HG03354 (cell line): ENCODE data around the gene RXRG.
"Not testable (repeated sequence)": the region's sequence is repeated elsewhere in the genome, so short reads cannot be mapped to it uniquely, and the experiment has no call there.

Experiments
- ATAC-seq: cut with Tn5 transposase; IDR thresholded peaks from one replicate; pipeline ENCODE4 v1.9.1; 2021; ENCODE audit warnings: mild to moderate bottlenecking; ENCODE audit not compliant: unreplicated experiment, poor library complexity, severe bottlenecking

Gene RXRG

DNA sequence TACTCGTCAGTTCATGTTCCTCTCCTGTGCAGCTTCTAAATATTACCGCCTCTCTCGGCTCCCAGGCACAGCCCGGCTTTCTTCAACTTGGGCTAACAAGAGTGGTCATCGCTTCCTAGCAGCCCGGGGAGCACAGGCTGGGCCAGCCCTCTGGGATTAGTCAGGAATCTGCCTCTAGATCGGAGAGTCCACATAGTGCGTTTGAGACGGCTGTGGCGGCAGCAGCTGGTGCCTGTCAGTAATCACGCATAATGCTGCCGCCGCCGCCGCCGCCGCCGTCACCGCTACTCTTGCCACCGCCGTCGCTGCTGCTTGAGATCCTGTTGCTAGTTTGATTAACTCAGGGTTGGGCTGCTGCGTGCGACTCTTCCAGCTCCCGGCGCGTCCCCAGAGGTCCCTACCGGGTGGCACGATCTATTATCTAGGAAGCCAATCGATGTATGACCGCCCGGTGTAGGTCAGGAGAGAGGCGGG is at the start of gene RXRG:
TSS of gene RXRG (minus strand) at position 230 of the 474 bp plus-strand sequence. CDS start 233 bp downstream, outside the sequence.
- no peak for ATAC-seq

DNA sequence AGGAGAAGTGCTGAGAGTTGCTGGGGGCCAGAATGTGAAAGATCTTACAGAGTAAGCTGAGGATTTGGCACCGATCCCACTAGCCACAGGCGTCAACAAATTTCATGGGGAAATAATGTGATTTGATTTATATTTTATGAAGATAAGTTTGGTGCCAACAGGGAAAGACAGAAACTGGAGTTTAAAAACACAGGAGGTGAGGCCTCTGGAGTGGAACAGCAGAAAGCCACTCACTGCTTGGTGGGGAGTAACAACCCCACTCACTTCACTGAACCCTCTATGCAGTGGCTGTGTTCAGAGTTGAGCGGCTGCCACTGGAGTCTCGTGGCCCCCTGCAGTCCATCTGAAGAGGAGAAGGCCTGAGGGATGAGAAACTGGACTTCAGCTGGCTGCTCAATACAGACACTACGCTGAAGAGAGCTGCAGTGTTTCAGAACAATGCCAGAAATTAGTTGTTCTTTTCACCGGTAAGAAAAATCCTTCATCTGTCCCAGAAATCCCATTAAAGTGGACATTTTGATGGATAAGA is 48.0 kb upstream of the RXRG start:
- ATAC-seq, result no peak

DNA sequence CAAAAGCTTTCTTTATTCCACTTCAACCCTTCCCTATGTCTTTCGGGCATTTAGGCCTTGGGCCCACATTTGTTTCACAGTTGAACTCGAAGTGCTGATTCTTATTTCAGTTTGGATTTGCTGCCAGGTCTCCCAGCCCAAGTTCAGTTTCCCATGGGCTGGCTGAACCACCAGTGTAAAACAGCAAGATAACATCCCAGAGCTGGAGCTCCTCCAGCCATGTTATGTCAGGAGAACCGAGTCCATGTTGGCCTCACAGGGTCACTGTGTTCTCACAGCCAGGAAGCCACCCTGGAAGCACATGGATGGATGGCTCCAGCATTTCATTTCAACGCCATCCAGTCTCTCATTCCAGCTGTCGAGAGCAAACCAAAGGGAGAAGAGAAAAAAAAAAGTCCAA is 45.2 kb upstream of the RXRG start:
- ATAC-seq, result no peak

DNA sequence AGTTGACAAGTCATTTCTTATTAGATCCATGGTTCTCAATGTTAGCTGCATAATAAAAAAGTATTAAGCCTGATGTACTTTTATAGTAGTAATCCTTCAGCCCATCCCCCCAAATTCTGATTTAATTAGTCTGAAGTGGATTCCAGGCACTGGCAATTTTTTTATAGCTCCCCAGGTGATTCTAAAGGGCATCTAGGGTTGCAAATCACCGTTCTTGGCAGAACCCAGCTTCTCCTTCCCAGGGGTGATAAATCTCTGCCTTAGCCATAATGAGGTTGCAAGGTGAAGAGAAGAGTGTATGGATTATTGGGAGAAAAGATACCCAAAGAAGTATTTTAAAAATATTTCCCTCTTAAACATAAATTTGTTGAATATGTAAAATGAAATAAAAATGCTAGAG is 43.0 kb upstream of the RXRG start:
- no peak for ATAC-seq

DNA sequence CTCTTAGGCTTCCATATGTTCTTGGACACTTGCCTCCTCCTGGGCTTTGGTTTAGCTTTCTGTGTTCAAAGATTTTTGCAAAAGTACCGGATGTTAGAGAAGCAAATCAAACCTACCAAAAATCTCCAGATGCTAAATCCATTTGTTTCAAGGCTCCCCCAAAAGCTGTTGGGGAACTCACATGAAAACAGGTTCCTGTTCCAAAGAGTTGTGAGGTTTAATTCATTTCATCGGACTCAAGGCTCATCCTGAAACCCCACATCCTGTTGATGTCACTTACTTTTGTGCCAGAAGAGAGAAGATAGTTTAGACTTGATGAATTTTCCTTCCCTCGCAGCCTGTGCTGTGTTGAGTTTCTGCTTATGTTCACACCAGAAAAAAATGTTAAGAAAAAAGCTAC is 41.7 kb upstream of the RXRG start:
- ATAC-seq, result no peak

DNA sequence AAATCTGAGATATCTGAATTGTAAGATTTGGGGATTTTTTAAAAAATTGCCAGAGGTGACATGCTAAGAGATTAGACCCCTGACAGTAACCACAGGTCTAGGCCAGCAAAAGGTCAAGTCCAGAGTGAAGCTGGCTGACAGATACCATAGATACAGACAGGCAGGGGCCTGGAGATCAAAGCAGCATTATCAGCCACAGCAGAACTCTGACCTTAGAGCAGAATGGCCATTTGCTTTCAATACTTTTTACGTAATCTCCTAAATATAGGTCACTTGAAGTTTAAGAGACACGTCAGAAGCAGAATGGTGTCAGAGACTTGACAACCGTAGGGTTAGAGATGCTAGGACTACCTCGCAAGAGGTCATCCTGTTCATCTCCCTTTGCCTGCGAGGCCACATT is 40.8 kb upstream of the RXRG start:
- no peak for ATAC-seq

DNA sequence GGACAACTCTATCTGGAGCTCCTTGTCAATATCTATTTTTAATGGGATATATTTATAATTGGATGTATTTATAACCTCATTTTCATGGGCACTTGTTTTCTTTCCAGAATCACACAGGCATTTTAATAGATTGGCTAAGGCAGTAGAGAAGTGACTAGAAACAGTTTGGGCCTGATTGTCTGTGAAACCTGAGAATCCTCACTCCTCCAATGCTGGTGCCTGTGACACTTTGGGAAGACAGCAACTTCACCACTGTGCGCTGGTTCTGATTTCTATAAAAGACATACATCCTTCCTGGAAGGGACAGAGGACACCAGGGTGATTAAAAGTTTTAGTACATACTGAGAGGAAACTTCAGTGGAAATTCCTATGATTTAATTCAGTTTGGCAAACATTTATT is 39.6 kb upstream of the RXRG start:
- ATAC-seq, result no peak

DNA sequence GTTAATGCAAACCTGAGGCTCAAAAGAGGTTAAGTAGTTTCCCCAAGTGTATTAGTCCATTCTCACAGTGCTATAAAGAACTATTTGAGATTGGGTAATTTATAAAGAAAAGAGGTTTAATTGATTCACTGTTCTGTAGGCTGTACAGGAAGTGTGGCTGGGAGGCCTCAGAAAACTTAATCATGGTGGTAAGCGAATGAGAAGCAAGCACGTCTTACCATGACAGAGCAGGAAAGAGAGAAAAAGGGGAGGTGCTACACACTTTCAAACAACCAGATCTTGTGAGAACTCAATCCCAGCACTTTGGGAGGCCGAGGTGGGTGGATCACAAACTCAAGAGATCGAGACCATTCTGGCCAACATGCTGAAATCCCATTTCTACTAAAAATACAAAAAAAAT is 38.5 kb upstream of the RXRG start:
- ATAC-seq, result no peak

DNA sequence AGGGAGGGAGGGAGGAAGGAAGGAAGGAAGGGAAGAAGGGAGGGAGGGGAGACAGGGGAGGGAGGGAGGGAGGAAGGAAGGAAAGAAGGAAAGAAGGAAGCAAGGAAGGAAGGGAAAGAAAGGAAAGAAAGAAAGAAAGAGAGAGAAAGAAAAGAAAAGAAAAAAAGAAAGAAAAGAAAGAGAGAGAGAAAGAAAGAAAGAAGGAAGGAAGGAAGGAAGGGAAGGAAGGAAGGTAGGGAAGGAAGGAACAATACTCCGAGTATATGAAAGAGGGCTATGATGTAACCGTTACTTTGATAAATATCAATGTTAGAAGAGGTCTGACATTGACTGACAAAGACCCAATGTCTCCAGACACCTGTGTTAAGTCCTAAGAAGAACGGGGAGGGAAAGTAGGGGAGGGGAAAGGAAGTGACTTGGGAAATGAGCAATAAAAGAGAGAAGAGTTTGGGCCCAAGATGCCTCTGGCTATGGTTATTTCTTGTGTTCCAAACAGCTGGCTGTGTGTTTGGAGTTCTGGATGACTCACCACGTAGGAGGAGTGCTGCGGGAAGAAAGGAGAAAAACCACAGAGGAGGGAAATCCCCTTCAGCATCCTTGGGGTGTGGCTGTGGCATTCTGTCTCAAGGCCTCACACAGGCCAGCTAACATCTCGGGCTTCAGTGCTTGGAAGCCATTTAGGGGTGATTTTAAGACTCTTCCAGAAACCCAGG is 37.0 kb upstream of the RXRG start:
- no peak for ATAC-seq

DNA sequence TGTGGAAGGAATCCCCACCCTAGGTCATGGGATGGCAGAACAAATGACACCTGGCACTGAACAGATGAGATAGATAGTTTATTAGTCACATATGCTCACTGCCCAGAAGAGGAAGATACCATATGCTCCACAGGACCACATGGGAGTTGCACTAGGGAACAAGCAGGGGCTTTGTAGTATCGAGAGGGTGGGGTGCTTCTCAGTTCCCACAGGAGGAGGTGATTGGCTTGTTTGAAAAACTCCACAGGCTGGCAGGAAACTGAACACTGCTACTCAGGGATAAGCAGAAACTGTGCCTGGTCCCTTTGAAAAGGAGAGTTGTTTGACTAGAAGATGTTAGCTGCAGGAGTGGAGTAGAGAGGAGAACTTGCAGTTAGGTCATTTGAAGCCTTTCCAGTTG is 31.9 kb upstream of the RXRG start:
- no peak for ATAC-seq

DNA sequence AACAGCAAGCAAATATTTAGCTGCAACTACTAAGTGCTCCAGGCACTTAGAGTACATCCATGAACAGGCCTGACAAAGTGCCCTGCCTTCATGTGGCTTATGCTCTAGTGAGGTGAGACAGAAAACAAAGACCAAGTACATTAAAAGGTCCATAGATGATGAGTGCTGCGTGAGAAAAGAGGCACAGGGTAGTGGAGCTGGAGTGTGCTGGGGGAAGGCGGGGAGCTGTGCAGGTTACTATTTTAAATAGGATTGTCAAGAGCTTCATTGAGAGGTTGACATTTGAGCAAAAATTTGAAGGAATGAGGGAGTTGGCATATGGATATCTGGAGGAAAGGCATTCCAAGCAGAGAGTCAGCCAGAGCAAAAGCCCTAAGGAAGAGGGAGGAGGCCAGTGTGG is 29.3 kb upstream of the RXRG start:
- ATAC-seq, result no peak

DNA sequence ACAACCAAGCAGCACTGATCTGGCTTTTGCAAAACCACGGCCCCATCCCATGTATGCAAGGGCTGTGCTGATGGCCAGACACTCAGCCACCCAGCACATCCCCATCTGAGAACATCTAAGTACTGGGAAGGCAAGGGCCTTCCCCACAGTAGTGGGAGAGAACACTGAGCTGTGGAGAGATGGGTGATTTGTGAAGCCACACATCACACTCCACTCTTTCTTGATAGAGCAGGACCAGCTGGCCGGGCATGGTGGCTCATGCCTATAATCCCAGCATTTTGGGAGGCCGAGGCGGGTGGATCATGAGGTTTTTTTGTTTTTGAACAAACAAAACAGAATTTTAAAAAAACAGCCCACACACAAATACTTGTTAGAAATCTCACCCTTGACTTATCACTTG is 28.2 kb upstream of the RXRG start:
- ATAC-seq, result no peak

DNA sequence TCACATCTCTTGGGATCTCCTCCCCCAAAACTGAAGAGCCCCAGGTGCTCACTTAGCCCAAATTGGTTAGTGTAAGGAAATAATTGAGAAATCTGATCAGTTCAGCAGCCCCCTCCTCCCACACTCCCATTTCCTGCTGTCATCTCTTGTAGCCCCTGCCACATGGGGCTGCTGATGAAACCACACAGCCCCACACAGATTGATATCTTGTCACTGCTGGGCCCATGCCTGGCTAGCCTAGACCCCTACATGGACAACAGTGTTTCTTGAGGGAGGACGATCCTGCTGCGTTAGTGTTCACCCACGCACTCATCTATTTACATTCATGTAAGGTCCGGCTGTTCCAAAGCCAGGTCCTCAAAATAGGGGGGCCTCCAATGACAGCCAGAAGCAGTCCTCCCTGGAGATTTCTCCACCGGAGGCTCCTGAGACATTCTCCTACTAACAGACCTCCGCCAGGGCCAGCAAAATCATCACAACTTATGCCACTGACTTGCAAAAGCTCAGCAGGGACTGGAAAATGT is 23.9 kb upstream of the RXRG start:
- ATAC-seq, result no peak

DNA sequence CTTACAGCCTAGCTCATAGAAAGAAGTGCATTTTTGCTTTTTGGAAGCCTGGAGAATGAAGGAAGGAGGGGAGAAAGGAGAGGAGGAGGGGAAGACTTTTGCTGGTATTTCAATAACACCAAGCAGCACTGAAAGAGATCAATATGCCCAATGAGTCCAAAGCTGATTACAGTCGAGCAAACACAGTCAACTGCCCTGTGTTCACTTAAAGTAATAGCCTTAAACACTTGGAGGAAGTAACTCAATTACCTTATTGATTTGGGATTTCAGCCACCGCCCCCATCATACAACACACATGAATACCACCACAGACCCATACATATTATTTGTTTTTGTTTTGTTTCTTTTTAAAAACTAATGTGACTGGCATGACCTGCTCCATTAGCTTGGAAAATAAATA is 23.3 kb upstream of the RXRG start:
- ATAC-seq, result no peak

DNA sequence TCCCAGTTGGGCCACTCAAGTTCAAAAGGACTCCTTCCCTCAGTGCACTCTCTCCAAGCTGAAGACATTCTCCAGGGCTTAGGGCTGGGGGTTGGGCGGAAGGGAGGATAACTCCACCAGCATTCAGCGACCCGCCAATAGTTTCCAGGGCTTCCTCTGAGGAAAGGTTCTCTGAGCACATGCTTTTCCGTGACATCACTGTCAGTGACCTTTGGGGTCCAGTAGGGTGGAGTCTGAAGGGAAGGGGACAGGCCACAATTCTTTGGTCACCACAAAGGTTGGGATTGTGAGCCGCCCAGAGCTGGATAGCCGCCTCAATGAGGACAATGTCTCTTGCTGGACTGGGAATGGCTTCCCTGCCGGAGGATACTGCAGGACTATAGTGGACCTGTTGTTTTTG is 22.8 kb upstream of the RXRG start:
- ATAC-seq, result no peak

DNA sequence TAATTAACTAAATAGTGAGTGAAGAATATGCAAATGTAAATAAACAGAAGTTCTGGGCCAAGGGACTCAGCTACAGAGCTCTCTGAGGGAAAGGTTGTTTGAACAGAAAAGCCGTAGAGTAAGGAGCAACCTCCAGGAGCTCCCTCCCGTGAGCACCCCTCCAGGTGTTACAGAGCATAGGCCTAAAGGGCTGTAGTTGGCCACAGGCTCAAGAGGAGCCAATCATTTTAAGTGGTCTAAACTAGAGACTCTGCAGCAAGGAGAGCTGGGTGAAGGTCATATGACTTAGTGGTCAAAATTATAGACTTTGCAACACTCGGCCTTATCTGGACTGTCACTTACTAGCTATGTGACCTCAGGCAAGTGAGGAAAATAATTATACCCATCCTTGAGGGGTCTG is 19.1 kb upstream of the RXRG start:
- ATAC-seq, result no peak

DNA sequence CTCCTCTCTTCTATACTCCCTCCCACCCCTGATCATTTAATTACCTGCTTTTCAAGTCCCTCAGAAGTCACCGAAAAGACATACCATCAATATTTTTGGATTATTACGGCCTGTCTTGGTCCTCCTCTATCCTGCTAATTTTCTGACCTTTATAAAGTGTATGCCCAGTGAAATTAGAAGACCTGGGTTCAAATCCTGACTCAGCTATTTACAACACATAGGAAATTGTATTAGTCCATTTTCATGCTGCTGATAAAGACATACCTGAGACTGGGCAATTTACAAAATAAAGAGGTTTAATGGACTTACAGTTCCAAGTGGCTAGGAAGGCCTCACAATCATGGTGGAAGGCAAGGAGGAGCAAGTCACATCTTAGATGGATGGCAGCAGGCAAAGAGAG is 14.8 kb upstream of the RXRG start:
- not testable (repeated sequence) for ATAC-seq

DNA sequence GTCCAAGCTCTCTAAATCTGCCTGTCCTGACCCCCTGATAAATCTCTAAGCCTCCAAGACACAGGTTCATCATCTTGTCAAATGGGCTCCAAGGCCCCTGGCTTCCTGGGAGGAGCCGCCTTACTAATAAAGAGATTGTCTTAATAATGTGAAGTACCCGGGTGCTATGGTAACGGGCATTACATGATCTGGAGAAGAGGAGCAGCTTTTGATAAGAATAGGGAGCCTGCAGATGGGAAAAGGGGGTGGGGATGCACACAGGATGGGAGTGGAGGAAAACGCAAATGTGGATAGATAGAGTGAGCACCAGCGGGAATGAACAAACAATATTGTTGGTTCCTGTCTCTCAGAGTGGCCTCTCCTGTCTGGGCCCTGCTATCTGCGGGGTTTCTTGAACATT is 11.9 kb upstream of the RXRG start:
- no peak for ATAC-seq

DNA sequence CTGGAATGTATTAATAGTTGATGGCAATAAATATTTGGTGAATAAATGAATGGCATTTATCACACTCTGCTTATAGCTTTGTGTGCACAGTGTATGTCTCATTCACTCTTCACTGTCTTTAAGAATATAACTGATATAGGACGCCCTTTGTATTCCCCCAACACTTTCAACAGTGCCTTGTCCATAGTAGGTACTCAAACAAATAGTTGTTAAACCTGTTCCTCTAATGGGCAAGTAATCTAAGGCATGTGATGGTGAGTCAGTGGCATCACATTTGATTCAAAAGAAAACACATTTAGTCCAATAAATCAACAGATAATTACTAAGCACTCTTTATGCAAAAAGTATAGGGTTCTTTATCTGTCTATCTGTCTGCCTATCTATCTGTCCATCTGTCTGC is 11.2 kb upstream of the RXRG start:
- ATAC-seq, result no peak

DNA sequence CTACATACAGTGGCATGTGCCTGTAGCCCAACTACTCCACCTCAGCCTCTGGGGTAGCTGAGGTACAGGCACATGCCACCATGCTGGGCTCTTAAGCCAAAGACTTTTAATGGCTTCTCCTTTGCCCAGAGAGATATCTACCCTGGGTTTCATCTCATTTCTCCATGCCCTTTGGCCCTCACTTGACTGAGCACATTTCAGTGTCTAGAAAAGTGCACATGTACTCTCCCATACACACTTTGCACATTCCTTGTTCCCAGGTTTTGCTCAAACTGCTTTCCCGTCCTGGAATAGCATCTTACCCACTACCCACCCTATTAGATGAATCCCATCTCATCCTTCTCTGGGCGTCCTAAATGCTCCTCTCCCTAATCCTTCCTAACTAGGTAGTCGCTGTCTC is 10.2 kb upstream of the RXRG start:
- no peak for ATAC-seq

DNA sequence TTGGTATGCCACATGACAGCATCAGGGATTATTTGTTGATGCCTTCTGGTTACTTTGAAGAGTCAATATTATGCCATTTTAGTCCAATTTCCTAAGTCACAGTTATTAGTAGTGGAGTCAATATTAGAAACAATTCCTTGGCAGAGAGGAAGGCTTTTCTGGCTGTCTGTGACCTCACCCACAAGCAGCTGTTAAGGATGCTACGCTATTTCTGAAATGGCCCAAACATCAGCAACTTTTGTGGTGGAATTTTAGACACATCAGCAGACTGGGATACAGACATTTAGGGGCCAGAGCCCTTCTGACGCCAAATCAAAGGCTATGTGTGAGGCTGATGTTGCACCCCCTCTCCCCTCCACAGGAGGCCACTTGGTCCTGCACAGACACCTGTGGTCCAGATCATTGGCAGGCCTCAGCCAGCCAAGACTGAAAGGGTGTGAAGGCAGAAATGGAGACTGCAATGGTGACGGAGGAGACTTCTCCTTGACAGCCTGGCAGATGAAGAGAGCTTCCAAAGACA is 9.2 kb upstream of the RXRG start:
- no peak for ATAC-seq
